Measurements from ENCODE around the gene NAT8.

DNA sequence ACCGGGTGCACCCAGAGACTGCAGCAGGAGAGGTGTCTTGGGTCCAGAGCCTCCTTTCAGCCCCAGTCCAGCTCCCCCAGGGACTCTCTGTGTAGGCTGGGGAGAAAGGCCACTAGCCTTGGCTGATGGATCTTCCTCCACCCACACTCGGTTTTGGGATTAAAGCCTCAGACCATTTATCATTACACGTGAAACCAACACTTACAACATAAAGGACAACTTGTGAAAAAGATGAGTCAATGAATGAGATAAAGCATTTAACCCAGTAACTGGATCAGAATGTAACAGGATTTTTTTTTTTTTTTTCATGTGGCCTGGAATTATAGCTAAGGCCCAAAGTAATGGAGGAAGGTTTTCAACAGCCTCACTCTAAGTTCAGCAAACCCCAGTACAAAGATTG, 32.1 kb downstream of the NAT8 start:
- TF ChIP-seq POLR2A (IDR thresholded peaks at IDR 0.05) = no peak
- TF ChIP-seq, protein P1, sequence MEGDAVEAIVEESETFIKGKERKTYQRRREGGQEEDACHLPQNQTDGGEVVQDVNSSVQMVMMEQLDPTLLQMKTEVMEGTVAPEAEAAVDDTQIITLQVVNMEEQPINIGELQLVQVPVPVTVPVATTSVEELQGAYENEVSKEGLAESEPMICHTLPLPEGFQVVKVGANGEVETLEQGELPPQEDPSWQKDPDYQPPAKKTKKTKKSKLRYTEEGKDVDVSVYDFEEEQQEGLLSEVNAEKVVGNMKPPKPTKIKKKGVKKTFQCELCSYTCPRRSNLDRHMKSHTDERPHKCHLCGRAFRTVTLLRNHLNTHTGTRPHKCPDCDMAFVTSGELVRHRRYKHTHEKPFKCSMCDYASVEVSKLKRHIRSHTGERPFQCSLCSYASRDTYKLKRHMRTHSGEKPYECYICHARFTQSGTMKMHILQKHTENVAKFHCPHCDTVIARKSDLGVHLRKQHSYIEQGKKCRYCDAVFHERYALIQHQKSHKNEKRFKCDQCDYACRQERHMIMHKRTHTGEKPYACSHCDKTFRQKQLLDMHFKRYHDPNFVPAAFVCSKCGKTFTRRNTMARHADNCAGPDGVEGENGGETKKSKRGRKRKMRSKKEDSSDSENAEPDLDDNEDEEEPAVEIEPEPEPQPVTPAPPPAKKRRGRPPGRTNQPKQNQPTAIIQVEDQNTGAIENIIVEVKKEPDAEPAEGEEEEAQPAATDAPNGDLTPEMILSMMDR (IDR thresholded peaks at IDR 0.05) = no peak
